Measurements from ENCODE around the gene PDE6B.

DNA sequence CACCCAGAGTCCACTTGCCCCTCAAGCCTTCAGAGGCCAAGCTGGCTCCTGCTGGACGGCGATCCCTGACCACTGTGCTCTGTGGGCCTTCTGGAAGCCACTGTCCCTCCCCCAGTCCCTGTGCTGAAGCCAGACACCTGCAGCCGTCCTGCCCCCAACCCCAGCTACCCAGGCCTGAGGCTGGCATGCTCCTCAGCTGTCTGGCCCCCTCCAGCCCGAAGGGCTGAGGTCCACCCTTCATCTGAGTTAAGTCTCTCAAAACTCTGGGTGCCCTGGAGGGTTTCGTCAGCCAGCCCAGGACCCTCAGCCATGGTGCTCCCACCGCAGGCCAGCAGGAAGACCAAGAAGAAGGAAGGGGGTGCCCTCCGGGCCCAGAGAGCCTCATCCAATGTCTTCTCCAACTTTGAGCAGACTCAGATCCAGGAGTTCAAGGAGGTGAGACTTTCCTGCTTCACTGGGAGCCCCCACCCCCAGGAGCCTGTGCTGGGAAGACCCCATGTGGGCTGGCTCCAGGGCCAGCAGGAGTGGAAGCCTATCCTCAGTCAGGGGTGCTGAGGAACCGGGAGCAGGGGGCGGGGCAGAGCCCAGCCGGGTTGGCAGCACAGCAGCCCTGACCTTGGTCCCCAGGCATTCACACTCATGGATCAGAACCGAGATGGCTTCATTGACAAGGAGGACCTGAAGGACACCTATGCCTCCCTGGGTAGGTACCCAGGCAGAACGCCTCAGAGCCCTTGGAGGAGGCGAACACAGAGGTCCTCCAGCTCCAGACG, 53.1 kb downstream of the PDE6B start:
- TF ChIP-seq, protein P1, sequence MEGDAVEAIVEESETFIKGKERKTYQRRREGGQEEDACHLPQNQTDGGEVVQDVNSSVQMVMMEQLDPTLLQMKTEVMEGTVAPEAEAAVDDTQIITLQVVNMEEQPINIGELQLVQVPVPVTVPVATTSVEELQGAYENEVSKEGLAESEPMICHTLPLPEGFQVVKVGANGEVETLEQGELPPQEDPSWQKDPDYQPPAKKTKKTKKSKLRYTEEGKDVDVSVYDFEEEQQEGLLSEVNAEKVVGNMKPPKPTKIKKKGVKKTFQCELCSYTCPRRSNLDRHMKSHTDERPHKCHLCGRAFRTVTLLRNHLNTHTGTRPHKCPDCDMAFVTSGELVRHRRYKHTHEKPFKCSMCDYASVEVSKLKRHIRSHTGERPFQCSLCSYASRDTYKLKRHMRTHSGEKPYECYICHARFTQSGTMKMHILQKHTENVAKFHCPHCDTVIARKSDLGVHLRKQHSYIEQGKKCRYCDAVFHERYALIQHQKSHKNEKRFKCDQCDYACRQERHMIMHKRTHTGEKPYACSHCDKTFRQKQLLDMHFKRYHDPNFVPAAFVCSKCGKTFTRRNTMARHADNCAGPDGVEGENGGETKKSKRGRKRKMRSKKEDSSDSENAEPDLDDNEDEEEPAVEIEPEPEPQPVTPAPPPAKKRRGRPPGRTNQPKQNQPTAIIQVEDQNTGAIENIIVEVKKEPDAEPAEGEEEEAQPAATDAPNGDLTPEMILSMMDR (conservative IDR thresholded peaks at IDR 0.05; ENCODE audit: low read length), result no peak
- TF ChIP-seq EZH2phosphoT487 (IDR thresholded peaks at IDR 0.05; ENCODE audit: borderline replicate concordance, low read depth, low read length), result no peak
